AG20443 (cell line): Measurements from ENCODE around the gene SNX13.

Source experiments
- DNase-seq: peaks from one replicate; pipeline ENCODE4 v3.0.0; 2012; ENCODE audit warnings: low spot score, mixed read lengths

Gene SNX13

DNA sequence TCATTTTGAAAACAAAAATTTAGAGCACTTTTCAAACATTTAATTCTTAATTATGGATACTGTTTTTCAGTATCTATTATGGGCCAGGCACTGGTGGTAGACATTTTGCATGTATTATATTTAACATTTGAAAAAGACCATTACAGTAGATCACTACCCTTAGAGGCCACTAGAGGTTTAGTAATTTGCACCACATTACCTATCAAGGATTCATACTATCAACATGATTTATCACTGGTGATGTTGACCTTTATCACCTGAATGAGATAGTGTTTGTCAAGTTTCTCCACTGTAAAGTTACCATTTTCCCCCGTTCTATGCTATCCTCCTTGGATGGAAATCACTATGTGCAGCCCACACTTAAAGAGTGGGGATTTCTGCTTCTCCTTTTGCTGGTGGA lies 4.4 kb upstream of the SNX13 start:
- DNase-seq, result no peak

DNA sequence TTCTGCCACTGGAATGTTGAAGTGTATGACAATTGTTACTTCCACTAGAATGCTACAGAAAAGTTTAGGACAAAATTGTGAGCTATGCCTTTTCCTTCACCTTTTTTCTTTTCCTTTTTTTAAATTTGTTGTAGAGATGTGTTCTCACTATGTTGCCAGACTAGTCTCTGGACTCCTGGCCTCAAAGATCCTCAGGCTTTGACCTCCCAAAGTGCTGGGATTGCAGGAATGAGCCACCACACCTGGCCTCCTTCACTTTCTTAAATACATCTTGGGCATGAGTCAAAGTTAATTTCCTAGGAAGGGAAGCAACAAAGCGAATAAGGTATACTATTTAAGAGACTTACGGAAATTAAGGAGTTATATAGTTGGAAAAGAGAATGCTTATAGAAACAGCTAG lies 2.7 kb upstream of the SNX13 start:
- no peak for DNase-seq

DNA sequence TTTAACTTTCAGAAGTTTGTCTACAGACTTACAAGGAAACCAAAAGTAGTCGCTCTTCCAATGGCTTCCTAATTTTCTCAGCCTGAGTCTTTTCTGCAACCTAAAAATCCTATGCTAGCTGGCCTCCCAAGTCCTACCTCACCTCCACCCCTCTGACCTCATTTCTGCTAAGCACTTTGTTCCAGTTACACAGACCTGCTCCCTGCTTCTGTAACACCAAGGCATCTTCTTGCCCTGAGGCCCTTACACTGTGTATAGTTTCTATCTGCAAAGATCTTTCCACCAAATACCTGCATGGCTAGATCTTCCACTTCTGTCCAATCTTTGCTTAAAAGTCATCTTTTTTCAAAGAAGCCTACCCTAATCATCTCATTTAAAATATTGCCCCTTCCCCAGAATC lies 1.9 kb upstream of the SNX13 start:
- DNase-seq, result no peak

DNA sequence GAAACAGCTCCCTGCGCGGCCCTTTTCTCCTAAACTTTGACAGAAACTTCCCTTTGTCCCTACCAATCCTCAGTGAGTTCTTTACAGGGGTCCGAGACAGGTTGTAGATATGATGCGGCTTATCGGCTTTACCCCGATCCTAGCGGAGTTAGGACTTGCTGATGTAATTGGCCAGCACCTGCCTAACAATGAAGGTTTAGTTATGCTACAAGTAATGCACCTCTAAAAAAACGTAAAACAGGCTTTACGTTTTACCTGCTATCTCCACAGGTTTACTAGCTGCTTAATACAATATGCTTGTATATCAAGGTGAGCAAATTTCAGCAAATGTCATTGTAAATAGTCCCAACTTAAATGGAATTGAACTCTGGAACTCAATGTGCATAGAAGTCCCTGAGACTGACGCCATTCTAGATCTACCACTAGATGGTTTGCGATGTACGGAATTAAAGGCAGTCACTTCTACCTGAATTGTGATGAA lies 697 bp upstream of the SNX13 start:
- DNase-seq, result no peak

DNA sequence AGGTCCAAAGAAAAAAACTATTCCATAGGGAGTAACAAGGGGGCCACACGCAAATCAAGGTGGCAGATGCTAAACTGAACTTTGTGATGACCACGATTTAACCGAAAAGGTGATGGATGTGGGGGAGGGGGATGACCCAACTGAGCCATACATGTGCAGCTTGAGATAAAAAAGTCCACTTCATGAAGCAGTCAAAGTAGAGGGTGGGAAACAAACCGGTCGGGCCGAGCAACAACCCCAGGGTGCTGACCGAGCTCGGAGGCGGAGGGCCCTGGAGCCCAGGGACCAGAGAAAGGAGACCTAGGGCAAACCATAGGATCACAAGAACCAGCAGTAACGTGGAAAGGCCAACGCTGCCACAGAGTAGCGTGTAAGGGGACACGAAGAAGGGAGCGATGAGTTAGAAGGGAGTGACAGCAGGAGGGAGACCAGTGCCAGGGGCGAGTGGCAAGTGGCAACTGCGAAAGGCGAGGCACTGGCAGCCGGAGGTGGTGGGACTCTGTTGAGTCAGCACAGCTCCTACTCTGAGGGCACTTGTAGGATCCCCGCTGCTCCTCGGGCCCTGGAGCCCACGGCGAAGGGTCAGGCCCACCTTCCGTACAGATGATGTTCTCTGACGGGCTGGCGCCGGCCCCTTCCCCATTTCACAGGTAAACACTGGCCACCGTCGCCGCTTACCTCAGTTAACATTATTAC lies 540 bp downstream of the SNX13 start:
- DNase-seq, result peak; percentile 63

DNA sequence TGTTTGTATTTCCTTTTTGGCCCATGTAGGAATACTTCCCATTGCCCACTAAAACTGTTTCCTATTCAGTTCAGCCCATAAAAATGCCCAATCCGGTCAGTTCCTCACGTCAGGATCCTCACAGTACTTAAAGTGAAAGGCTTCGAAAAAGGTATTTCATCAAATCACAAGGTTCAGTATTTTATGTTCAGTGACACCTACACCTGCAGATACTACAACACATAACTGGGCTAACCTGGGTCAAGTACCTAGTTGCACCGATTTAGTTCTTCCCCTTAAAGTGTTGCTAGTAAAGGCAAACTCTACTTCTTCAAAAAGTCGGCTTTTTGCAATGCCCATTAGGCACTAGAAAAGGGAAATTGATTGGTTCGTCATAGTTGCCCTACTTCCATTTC lies 1.1 kb downstream of the SNX13 start:
- DNase-seq, result peak; percentile 34

DNA sequence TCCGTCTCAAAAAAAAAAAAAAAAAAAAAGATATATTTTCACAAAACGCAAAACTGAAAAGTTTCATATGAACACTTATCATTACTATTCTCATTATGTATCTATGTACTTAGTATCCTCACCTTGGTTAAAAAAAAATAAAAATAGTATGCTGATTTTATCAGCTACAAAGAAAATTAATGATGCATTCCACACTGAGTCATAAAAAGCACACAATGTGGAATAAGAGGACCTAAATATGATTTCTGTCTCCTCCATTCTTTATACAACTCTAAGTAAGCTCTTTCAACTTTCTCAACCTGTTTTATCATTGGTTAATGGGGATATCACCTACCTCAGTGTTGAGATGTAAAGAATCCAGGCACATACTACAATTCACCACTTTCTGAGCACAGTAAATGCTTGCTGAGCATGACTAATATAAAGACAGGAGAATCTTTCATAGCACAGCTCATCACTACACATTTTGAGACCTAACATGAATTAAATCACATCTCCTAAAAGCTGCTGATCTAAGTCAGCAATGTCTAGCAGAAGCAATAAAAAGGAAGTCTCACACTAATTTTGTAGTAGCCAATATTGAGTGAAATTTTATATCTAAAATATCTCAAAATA lies 2.7 kb downstream of the SNX13 start:
- DNase-seq, result no peak

DNA sequence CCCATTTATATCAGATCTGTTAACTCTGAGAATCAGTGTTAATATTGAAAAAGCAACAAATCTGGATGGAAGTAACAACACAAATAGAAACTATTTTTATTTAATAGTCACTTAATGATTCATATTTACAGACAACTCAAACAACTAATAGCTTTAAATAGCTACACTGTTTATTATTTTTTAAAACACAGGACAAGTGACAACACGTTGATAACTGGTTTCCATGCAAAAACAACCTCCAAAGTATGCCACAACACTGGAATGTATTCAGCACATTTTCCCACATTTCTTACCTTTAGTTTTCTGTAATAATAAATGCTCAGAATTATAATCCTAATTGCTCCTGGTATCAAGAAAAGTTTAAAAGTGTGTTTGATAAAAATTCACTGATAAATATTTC lies 4.0 kb downstream of the SNX13 start:
- no peak for DNase-seq

DNA sequence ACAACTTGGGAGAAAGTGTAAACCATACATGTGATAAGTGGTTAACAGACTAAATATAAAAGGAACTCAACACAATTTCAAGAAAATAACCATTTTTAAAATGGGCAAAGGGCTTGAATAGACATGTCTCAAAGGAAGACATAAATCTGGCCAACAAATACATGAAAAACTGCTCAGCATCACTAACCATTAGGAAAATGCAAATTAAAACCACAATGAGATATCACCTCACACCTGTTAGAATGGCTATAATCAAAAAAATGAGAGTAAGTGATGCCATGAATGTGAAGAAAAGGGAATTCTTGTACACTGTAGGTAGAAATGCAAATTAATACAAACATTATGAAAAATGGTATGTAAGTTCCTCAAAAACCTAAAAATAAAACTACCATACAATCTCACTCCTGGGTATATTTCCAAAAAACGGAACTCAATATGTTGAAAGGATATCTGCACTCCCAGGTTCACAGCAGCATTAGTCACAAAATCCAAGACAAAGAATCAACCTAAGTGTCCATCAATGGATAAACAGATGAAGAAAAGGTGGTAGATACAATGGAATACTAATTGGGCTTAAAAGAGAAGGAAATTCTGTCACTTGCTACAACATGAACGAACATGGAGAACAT lies 5.6 kb downstream of the SNX13 start:
- no peak for DNase-seq

DNA sequence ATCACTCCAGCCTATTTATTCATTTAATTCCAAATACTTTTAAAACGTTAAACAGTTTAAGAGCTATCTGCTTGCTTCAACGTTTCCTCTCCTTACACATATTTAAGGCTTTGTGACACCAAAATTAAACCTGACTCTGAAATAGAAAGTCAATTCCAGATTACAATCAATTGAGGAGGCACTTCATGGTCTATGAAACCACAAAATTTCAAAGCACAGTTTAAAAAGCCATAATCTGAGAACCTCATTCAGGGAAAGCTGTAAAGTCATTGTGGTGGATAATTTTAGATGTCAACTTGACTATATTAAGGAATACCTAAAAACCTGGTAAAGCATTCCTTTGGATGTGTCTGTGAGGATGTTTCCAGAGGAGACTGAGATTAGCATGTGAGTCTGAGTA lies 6.2 kb downstream of the SNX13 start:
- DNase-seq, result no peak

DNA sequence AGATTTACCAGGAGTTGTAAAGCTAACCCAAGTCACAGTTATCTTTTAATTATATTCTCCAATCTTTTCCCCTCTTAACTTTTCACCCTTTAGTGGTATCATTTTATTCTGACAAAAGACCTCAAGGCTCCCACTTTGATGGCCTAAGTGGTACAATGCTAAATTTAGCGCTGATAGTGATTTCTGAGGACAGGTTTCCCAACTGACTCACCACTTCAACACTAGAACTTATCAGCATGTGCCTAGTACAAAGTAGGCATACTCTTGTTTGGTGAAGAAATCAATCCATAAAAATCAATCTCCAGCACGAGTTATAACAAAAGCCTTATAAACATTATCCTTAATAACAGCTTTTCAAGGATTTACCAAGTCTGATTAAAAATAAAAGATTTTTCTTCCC lies 7.5 kb downstream of the SNX13 start:
- no peak for DNase-seq

DNA sequence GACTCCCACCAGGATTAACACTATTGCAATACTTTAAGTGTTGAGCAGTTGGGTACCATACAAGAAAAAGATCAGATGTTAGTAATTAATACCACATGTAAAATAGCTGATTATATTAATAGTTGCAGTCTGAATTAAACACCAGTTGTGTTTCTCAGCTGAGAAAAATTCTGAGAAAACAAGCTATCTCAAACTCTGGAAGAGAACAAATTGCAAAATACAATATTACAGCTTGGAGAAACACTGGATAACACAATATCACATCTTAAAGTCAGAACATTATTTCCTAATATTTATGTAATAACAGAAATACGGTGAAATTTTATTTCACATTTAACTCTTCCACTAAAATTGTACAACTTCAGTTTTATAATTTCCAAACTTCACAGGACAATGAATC lies 9.2 kb downstream of the SNX13 start:
- DNase-seq, result no peak

DNA sequence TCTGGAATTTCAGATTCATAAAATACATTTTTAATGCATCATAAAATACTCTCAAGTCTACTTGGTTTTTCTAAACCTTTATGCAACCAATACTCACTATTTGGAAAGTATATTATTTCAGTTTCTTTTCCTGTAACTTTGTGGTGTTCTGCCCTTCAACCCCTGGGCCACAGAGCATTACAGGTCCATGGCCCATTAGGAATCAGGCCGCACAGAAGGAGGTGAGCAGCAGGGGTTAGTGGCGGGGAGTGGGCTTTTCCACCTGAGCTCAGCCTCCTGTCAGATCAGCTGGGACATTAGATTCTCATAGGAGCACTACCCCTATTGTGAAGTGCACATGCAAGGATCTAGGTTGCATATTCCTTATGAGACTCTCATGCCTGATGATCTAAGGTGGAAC lies 9.7 kb downstream of the SNX13 start:
- DNase-seq, result no peak

DNA sequence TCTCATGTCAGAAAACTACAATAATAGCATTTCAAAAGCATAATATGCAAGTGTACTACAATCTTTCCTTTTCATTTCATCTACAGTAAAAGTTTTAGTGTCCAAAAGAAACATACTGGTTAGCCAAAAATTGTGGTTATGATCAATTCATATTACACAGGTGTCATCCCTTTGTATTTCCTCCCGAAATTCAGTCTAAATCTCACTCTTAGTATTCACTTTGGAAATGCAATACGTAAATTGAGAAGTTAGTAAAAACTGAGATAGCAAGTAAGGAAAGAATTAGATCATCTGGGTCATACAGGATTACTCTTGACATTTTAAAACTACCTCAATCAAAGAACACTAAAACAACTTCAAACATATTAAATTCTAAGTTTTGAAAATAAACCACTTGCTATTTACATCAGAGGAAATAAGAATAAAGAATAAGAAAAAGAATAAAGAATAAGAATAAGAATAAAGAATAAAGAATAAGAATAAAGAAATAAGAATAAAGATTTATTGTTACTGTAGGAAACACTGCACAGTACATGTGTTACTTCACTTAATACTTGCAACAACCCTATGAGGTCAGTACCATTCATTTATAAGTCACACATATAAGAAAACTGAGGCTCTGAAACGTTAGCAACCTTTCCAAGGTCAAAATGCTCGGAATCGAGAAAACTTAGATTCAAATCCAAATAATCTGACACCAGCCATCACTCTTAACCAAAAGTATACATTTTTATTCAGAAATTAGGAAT lies 10.5 kb downstream of the SNX13 start:
- no peak for DNase-seq

DNA sequence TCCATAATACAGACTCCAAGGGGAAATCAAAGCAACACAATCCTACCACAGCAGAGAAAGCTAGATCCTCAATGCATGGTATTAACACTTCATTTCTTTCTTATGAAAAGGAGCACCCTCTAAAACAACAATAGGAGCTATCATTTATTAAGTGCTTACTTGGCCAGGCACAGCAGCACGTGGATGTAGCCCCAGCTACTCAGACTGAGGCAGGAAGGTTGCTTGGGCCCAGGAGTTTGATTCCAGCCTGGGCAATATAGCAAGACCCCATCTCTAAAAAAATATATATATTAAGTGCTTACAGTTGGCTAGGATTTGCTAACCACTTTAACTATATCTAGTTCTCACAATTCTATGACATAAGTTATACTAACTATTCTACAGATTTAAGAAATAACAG lies 12.2 kb downstream of the SNX13 start:
- DNase-seq, result no peak

DNA sequence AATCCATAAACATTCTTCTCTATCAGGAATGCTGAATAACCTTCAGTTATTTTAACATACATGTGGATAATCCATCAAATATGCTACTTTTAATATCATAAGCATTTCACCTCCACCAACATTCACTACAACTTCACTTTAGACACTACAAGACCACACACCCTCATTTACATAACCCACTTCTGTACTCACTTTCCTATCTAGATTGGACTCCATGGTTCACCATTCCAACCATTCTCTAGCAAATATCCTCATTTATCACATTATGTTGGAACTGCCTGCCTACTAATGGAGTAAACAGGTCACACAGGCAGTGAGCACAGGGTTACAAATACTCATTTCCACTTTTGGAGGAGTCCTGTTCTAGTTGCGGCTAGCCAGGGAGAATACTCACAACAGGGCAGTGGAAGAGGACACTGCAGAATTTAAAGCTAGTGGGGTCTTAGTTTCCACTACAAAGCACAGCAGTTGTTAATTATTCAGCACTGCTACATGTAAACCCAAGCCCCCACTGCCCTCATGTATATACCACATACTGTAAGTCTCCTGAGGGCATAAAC lies 18.4 kb downstream of the SNX13 start:
- no peak for DNase-seq

DNA sequence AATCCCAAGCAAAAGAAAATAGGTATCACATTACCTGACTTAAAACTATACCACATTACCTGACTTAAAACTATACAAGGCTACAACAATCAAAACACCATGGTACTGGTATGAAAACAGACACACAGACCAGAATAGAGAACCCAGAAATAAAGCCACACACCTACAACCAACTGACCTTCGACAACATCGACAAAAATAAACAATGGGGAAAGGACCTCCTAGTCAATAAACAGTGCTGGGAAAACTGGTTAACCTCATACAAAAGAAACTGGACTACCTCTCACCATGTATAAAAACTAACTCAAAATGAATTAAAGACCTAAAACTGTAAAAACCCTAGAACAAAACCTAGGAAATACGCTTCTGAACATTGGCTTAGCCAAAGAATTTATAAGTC lies 22.5 kb downstream of the SNX13 start:
- no peak for DNase-seq

DNA sequence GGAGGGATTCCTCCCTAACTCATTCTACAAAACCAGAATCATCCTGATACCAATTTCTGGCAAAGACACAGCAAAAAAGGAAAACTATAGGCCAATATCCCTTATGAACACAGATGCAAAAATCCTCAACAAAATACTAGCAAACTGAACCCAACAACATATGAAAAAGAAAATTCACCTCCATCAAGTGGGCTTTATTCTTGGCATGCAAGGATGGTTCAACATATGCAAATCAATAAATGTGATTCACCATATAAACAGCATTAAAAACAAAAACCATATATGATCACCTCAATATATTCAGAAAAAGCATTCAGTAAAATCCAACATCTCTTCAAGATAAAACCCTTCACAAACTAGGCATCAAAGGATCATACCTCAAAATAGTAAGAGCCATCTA lies 23.5 kb downstream of the SNX13 start:
- DNase-seq, result no peak

DNA sequence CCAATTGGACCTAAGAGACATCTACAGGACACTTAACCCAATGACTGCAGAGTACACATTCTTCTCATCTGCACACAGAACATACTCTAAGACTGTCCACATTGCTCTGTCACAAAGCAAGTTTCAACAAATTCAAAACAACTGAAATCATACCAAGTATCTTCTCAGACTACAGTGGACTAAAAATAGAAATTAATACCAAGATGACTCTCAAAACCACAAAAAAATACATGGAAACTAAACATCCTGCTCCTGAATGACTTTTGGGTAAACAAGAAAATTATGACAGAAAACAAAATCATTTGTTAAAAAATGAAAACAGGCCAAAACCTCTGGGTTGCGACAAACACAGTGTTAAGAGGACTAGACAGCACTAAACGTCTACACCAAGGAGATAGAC lies 24.5 kb downstream of the SNX13 start:
- no peak for DNase-seq

DNA sequence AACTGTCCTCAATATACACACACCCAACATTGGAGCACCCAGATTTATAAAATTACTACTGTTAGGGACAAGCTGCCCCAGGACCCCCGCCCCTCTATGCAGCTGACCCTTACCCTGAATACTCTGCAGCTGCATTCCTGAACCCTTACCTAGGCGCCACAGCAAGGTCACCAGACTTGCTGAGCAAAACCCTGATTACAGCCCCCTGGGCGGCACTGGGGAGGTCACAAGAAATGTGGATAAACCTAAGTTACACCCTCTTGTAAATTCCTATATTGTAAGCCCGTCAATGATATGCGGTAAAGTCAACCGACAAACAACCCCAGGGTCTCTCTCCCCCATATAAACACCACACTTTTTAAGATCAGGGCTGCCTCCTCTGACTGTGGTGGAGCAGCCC lies 25.1 kb downstream of the SNX13 start:
- no peak for DNase-seq

DNA sequence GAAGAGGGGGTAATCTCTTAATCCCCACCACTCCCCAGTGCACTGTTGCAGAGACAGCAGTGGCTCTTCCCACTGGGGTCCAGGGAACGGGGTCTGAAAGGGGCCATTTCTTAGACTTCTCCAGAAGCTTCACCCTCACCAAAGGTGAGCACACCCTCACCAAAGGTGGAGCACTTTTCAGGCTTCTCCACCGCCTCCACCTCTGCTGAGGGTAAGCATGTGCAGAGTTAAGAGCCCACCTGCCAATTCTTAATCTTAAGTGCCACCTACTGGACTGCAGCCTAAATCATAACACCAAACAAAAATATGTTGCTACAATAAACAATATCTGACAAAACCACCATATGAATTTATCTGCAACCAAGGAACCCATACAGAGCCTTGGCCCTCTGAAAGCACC lies 27.0 kb downstream of the SNX13 start:
- no peak for DNase-seq

DNA sequence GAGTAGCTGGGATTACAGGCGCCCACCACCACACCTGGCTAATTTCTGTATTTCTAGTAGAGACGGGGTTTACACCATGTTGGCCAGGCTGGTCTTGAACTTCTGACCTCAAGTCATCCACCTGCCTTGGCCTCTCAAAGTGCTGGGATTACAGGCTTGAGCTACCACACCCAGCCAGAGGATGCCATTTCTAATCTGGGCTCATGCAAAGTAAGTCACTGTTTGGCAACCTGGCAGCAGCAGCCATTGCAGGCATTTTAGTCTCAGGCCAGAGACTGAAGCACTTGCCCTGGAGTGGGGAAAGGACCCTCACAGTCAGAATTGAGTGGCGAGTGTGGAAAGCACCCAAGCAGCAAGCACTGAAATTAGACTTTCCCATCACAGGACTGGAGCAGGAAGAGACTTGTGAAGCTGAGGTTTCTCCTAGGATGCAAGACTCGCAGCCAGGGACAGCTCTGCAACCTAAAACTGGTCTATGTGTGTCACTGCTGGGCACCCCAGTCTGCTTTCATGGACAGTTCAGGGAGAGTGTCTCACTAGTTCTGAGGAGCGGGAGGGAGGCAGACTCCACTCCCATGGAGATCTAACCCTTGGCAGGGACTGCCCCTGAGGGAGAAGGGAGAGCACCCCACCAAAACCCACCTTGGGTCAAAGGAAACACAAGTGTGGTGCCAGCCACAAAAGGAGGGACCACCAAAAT lies 27.6 kb downstream of the SNX13 start:
- peak; percentile 7 for DNase-seq
